GM21515 (cell line): ENCODE results near the gene IGF2R.
"Not testable (repeated sequence)": the region's sequence is repeated elsewhere in the genome, so short reads cannot be mapped to it uniquely, and the experiment has no call there.

Experiments used
- ATAC-seq: cut with Tn5 transposase; IDR thresholded peaks from one replicate; pipeline ENCODE4 v1.9.1; 2021; ENCODE audit not compliant: unreplicated experiment

The IGF2R gene

GRCh38 chr6:160092602-160093001 is 123.7 kb downstream of the IGF2R start:
- ATAC-seq: no peak

GRCh38 chr6:160093061-160093460 is 124.2 kb downstream of the IGF2R start:
- ATAC-seq: no peak

DNA sequence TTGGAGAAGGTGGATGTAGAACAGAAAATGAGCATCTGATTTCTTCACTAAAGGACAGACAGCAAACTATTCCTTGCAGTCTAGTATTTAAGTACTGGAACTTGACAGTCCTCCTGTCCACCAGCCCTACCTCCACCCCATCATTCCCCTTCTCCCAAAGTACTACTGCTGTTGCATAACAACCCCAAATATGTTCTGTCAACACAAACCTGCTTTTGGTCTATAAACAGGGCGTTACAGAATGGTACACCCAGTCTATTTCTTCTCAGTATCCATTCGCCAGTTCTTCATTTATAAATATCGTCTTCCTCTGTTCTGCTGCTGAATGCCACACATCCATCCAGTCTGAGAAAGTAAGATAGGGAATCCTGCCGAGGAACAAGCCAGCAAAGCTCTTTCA is 125.1 kb downstream of the IGF2R start:
- no peak for ATAC-seq

DNA sequence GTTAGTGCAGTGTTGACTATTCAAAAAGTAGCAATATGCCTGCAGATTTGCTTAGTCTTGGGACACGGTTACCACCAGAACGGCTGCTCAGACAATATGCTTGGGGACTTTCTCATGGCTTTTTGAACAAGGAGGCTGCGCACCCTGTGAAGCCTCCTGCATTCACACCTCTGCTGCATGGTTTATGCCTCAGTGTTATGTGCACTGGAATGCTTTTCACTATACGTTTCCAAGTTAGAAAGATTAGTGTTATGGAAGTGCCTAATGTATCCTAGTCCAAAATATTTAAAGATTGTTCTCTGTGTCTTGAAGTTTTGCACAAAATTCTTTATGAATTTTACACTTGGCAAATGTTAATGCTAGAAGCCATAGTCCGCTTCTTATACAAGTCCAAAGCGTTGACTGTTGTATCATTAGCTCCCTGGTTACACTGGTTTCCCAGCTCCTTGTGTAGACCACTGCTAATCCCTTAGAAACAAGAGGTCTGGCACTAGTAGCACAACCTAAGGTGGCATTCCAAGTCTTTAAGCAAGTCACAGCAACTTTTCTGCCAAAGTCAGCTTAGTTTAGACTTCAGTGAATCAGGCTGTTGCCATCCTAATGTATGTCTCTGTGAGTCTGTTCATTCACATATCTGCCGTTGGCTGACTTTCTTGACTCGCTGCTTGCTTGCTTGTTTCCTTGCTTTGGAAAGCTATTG is 126.4 kb downstream of the IGF2R start:
- ATAC-seq: no peak

GRCh38 chr6:160101277-160102205 is 132.7 kb downstream of the IGF2R start:
- ATAC-seq: no peak

- no peak for ATAC-seq
These were observed 133.5 kb downstream of the IGF2R start for GRCh38 chr6:160102399-160102798.

- ATAC-seq: no peak
These were observed 134.3 kb downstream of the IGF2R start for GRCh38 chr6:160102956-160103824.

- no peak for ATAC-seq
These were observed 134.9 kb downstream of the IGF2R start for GRCh38 chr6:160103825-160104100.

- ATAC-seq: no peak
These were observed 136.1 kb downstream of the IGF2R start for GRCh38 chr6:160104821-160105517.

DNA sequence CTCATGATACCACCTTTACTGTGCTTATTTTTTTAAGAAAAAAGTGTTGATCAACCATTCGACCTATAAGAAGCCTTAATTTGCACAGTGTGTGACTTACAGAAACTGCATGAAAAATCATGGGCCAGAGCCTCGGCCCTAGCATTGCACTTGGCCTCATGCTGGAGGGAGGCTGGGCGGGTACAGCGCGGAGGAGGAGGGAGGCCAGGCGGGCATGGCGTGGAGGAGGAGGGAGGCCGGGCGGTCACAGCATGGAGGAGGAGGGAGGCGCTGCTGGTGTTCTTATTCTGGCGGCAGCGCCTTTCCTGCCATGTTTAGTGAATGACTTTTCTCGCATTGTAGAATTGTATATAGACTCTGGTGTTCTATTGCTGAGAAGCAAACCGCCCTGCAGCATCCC is 137.1 kb downstream of the IGF2R start:
- no peak for ATAC-seq

DNA sequence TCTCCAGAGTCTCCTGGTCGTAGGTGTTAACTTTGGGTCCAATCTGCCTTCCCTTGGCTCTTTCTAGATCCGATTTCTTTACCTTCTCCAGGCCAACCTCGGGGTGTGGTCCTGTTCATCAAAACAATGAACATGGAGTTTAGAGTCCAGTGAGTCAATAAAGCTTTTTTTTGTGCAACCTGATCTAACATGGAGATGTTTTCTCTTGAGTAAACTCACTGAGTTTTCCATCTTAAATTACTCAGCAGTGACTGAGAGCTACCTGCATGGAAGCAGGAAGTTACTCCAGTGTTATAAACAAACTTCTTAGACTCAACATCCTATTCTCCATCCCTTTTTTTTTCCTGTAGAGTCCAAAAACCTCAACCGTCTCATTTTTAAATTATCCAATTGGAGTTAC is 137.8 kb downstream of the IGF2R start:
- ATAC-seq: no peak

DNA sequence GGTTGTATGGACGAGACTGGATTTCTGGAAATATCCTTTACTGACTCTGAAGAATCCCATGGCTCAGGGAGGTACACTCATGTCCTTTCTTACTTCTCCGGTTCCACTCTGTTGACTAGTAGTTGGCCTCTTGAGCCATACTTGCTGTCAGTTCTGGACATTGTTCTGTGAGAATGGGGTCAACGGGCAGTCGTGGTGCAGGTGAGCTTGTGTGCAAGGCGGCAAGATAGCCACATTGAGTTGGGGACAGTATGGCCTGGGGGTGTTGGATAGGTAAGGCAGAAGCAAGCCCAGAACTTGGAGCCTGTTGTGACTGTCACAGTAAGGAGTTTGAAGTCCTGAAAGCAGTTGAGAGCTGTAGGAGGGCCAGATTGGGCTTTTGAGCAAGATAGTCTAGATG is 139.2 kb downstream of the IGF2R start:
- ATAC-seq: no peak

- ATAC-seq: no peak
These were observed 141.8 kb downstream of the IGF2R start for GRCh38 chr6:160110586-160111123.

DNA sequence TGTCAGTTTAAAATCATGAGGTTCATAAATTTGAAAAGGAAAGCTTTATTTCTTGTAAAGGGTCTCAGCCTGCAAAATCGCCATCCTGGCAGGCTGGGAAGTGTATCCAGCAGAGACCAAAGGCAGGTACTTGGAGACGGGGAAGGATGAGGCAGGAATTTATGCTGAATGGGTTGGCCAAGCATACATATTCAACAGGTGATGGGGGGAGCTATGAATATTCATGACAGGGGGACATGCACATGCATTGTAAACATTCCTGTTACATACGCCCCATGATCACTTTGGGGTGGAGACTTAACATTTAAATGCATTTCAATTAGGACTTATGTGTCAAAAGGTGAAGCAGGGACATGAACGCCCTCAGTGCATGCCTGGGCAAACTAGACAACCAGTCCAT is 142.9 kb downstream of the IGF2R start:
- ATAC-seq: no peak

GRCh38 chr6:160112628-160113299 is 143.9 kb downstream of the IGF2R start:
- no peak for ATAC-seq

- not testable (repeated sequence) for ATAC-seq
These were observed 145.7 kb downstream of the IGF2R start for GRCh38 chr6:160114536-160114935.

DNA sequence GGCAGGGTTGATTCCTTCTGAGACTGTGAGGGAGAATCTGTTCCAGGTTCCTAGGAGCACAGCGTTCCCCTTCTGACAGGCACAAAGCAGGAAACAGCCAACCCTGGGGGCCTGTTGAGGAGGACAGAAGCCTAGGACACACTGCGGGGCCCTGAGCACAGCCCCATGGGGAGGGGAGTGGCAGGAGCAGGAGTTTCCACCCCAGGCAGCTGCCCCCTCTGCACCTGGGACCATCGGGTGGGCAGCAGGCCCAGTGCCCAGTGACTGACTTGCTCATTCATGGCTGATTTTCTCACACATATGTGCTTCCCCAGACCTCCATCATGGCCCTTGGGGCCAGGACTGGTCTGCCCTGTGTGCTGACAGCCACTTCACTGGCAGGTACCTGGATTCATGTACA is 146.5 kb downstream of the IGF2R start:
- ATAC-seq: no peak

GRCh38 chr6:160116411-160116810 is 147.5 kb downstream of the IGF2R start:
- no peak for ATAC-seq

- ATAC-seq: no peak
These were observed 148.3 kb downstream of the IGF2R start for GRCh38 chr6:160117137-160117536.

DNA sequence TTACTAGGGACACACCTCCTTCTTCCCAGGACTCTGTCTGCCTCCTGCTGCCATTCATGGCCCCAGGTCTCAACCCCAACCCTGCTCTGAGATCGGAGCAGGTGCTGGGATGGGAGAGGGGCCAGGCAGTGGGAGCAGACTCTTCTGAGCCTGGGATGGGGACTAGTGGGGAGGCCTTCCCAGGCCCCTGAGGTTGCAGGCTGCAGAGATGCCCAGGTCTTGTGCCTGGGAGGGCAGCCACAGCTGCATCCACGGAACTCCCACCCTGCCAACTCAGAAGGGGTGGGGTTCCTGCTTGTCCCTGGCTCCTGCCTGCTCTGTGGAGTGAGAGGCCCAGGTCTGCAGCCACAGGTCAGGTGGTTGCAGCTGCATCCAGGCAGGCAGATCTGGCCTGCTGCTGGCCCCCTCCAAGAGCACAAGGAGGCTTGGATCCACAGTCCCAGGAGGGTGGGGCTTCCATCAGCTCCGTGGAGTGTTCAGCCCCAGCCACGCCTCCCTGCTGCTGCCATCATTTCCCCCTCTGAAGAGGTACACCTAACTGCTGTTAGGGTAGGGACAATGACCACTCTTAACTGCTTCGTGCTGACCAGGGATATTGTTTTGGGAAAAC is 149.8 kb downstream of the IGF2R start:
- no peak for ATAC-seq
